HG03159 (cell line): ENCODE data around the gene SPAG17.

Experiments used
- ATAC-seq: cut with Tn5 transposase; IDR thresholded peaks from one replicate; pipeline ENCODE4 v1.9.1; 2021; ENCODE audit warnings: mild to moderate bottlenecking, moderate library complexity; ENCODE audit not compliant: unreplicated experiment

The SPAG17 gene

GRCh38 chr1:118081387-118081786 is 103.6 kb downstream of the SPAG17 start:
- ATAC-seq, result peak; percentile 73

- no peak for ATAC-seq
These were observed 107.5 kb downstream of the SPAG17 start for GRCh38 chr1:118077331-118078045.

- ATAC-seq, result no peak
These were observed 109.9 kb downstream of the SPAG17 start for GRCh38 chr1:118075116-118075515.

GRCh38 chr1:118073648-118074435 is 111.2 kb downstream of the SPAG17 start:
- ATAC-seq, result no peak

GRCh38 chr1:118049981-118050380 is 135.0 kb downstream of the SPAG17 start:
- ATAC-seq, result no peak

- ATAC-seq, result no peak
These were observed 137.3 kb downstream of the SPAG17 start for GRCh38 chr1:118047650-118048224.

GRCh38 chr1:118047006-118047649 is 137.9 kb downstream of the SPAG17 start:
- ATAC-seq, result no peak

GRCh38 chr1:118043624-118044023 is 141.4 kb downstream of the SPAG17 start:
- no peak for ATAC-seq

GRCh38 chr1:118042501-118042900 is 142.5 kb downstream of the SPAG17 start:
- no peak for ATAC-seq

GRCh38 chr1:118039170-118039569 is 145.9 kb downstream of the SPAG17 start:
- no peak for ATAC-seq

- ATAC-seq, result no peak
These were observed 152.1 kb downstream of the SPAG17 start for GRCh38 chr1:118032883-118033282.

- ATAC-seq, result no peak
These were observed 156.8 kb downstream of the SPAG17 start for GRCh38 chr1:118028267-118028666.

GRCh38 chr1:118023199-118023598 is 161.8 kb downstream of the SPAG17 start:
- no peak for ATAC-seq

GRCh38 chr1:118021668-118022067 is 163.4 kb downstream of the SPAG17 start:
- no peak for ATAC-seq

- ATAC-seq, result no peak
These were observed 167.0 kb downstream of the SPAG17 start for GRCh38 chr1:118018060-118018459.

- ATAC-seq, result no peak
These were observed 171.1 kb downstream of the SPAG17 start for GRCh38 chr1:118013938-118014337.

GRCh38 chr1:118013336-118013735 is 171.7 kb downstream of the SPAG17 start:
- ATAC-seq, result no peak

- ATAC-seq, result no peak
These were observed 172.4 kb downstream of the SPAG17 start for GRCh38 chr1:118012515-118013124.

- ATAC-seq, result no peak
These were observed 177.0 kb downstream of the SPAG17 start for GRCh38 chr1:118008011-118008410.

- no peak for ATAC-seq
These were observed 177.6 kb downstream of the SPAG17 start for GRCh38 chr1:118007391-118007790.

GRCh38 chr1:118004312-118004711 is 180.7 kb downstream of the SPAG17 start:
- no peak for ATAC-seq
